ENCODE data around the gene BCAR3. TPM values are rescaled to one million over a fixed set of nuclear protein-coding genes. Genes with fewer than 3 reads are reported as not detected.

BCAR3 gene
- total RNA-seq, 2 experiments from 2014 or later = 0.42 to 0.67 TPM

- H3K4me1 Mint-ChIP-seq = peaks cover 4% of the 10 kb centered on the region
- no peaks in the 10 kb centered on the region for H3K9me3 Mint-ChIP-seq
- POLR2A ChIA-PET = no interaction called here
- no peak overlapping the region for H3K27ac Mint-ChIP-seq
- no peaks in the 10 kb centered on the region for H3K27me3 Mint-ChIP-seq
- CTCF ChIA-PET = interaction anchor here (0.8 to 3.8 kb wide), 6 partner anchors 9 to 316 kb away, joined by 3 to 20 read pairs (median 4); no protein-coding TSS in a partner anchor
- no peak overlapping the region for H3K4me3 Mint-ChIP-seq
- no peak for DNase-seq
- H3K36me3 Mint-ChIP-seq (ENCODE audit: low read depth) = no peaks in the 10 kb centered on the region
These were observed 61.3 kb downstream of the BCAR3 start for GRCh38 chr1:93620172-93620840.

- CTCF ChIA-PET = interaction anchor here (0.8 to 3.8 kb wide), 7 partner anchors 10 to 315 kb away, joined by 3 to 20 read pairs (median 4); no protein-coding TSS in a partner anchor
- DNase-seq = no peak
- Mint-ChIP-seq H3K27ac (no peak overlapping the region), H3K4me3 (no peak overlapping the region), H3K27me3 (no peaks in the 10 kb centered on the region), H3K4me1 (peaks cover 10% of the 10 kb centered on the region), H3K36me3 (ENCODE audit: low read depth) (no peaks in the 10 kb centered on the region), H3K9me3 (no peaks in the 10 kb centered on the region)
- POLR2A ChIA-PET = no interaction called here
These were observed 62.0 kb downstream of the BCAR3 start for GRCh38 chr1:93619507-93620171.

- CTCF ChIA-PET = interaction anchor here (1.4 to 3.8 kb wide), 4 partner anchors 11 to 197 kb away, joined by 4 to 20 read pairs (median 9); no protein-coding TSS in a partner anchor
These were observed 63.8 kb downstream of the BCAR3 start for GRCh38 chr1:93617670-93618499.

GRCh38 chr1:93616996-93617669 lies 64.5 kb downstream of the BCAR3 start:
- POLR2A ChIA-PET = no interaction called here
- no peak overlapping the region for H3K4me3 Mint-ChIP-seq
- H3K9me3 Mint-ChIP-seq = no peaks in the 10 kb centered on the region
- no peaks in the 10 kb centered on the region for H3K27me3 Mint-ChIP-seq
- no peak for DNase-seq
- peaks cover 12% of the 10 kb centered on the region for H3K4me1 Mint-ChIP-seq
- no peaks in the 10 kb centered on the region for H3K36me3 Mint-ChIP-seq (ENCODE audit: low read depth)
- no peak overlapping the region for H3K27ac Mint-ChIP-seq
- CTCF ChIA-PET = interaction anchor here (1.4 to 3.8 kb wide), 2 partner anchors 10 to 12 kb away, joined by 4 to 20 read pairs; no protein-coding TSS in a partner anchor

More at GRCh38 chr1:93617670-93618499, 63.8 kb downstream of the BCAR3 start:
- H3K27ac Mint-ChIP-seq = no peak overlapping the region
- POLR2A ChIA-PET = no interaction called here
- no peaks in the 10 kb centered on the region for H3K36me3 Mint-ChIP-seq (ENCODE audit: low read depth)
- H3K27me3 Mint-ChIP-seq = no peaks in the 10 kb centered on the region
- H3K9me3 Mint-ChIP-seq = no peaks in the 10 kb centered on the region
- no peak for DNase-seq
- peaks cover 12% of the 10 kb centered on the region for H3K4me1 Mint-ChIP-seq
- no peak overlapping the region for H3K4me3 Mint-ChIP-seq

- POLR2A ChIA-PET = no interaction called here
- Mint-ChIP-seq H3K4me3 (no peak overlapping the region), H3K27me3 (no peaks in the 10 kb centered on the region), H3K27ac (no peak overlapping the region), H3K9me3 (no peaks in the 10 kb centered on the region), H3K4me1 (peaks cover 12% of the 10 kb centered on the region), H3K36me3 (ENCODE audit: low read depth) (no peaks in the 10 kb centered on the region)
- CTCF ChIA-PET = interaction anchor here (1.4 kb wide), 2 partner anchors 9 to 227 kb away, joined by 4 read pairs; no protein-coding TSS in a partner anchor
- DNase-seq = no peak
These were observed 65.2 kb downstream of the BCAR3 start for GRCh38 chr1:93616221-93616995.

- H3K4me3 Mint-ChIP-seq = no peak overlapping the region
- no peak for DNase-seq
- peaks cover 12% of the 10 kb centered on the region for H3K4me1 Mint-ChIP-seq
- peak overlapping the region; percentile 48 for H3K27ac Mint-ChIP-seq
- H3K27me3 Mint-ChIP-seq = no peaks in the 10 kb centered on the region
- no peaks in the 10 kb centered on the region for H3K36me3 Mint-ChIP-seq (ENCODE audit: low read depth)
- H3K9me3 Mint-ChIP-seq = no peaks in the 10 kb centered on the region
- ChIA-PET POLR2A (no interaction called here), CTCF (interaction anchor here (0.7 to 1.4 kb wide), 2 partner anchors 228 to 229 kb away, joined by 4 to 7 read pairs; no protein-coding TSS in a partner anchor)
These were observed 66.0 kb downstream of the BCAR3 start for GRCh38 chr1:93615582-93616150.

GRCh38 chr1:93614986-93615581 lies 66.6 kb downstream of the BCAR3 start:
- Mint-ChIP-seq H3K27ac (peak overlapping the region; percentile 48), H3K4me1 (peaks cover 12% of the 10 kb centered on the region), H3K4me3 (no peak overlapping the region), H3K36me3 (ENCODE audit: low read depth) (no peaks in the 10 kb centered on the region), H3K27me3 (no peaks in the 10 kb centered on the region), H3K9me3 (no peaks in the 10 kb centered on the region)
- POLR2A ChIA-PET = no interaction called here
- CTCF ChIA-PET = interaction anchor here (0.7 to 1.4 kb wide), 3 partner anchors 129 to 229 kb away, joined by 3 to 7 read pairs (median 4); no protein-coding TSS in a partner anchor
- DNase-seq = no peak

- DNase-seq = no peak
- H3K9me3 Mint-ChIP-seq = no peaks in the 10 kb centered on the region
- POLR2A ChIA-PET = no interaction called here
- no peak overlapping the region for H3K27ac Mint-ChIP-seq
- CTCF ChIA-PET = interaction anchor here (0.7 to 1.4 kb wide), 3 partner anchors 15 to 229 kb away, joined by 3 to 4 read pairs (median 3); no protein-coding TSS in a partner anchor
- peaks cover 12% of the 10 kb centered on the region for H3K4me1 Mint-ChIP-seq
- no peaks in the 10 kb centered on the region for H3K36me3 Mint-ChIP-seq (ENCODE audit: low read depth)
- no peak overlapping the region for H3K4me3 Mint-ChIP-seq
- H3K27me3 Mint-ChIP-seq = no peaks in the 10 kb centered on the region
These were observed 67.1 kb downstream of the BCAR3 start for GRCh38 chr1:93614541-93614940.

GRCh38 chr1:93613898-93614297 lies 67.7 kb downstream of the BCAR3 start:
- DNase-seq = no peak
- Mint-ChIP-seq H3K4me3 (no peak overlapping the region), H3K9me3 (no peaks in the 10 kb centered on the region), H3K4me1 (peaks cover 15% of the 10 kb centered on the region), H3K27me3 (no peaks in the 10 kb centered on the region), H3K27ac (no peak overlapping the region), H3K36me3 (ENCODE audit: low read depth) (no peaks in the 10 kb centered on the region)
- POLR2A ChIA-PET = no interaction called here
- CTCF ChIA-PET = interaction anchor here (0.7 to 0.8 kb wide), 2 partner anchors 16 to 130 kb away, joined by 3 read pairs; no protein-coding TSS in a partner anchor

- H3K27ac Mint-ChIP-seq = no peak overlapping the region
- H3K4me1 Mint-ChIP-seq = peaks cover 24% of the 10 kb centered on the region
- CTCF ChIA-PET = interaction anchor here (0.9 kb wide), 1 partner anchor 193 kb away, joined by 4 read pairs; no protein-coding TSS in a partner anchor
- POLR2A ChIA-PET = no interaction called here
- H3K9me3 Mint-ChIP-seq = no peaks in the 10 kb centered on the region
- H3K4me3 Mint-ChIP-seq = no peak overlapping the region
- H3K27me3 Mint-ChIP-seq = no peaks in the 10 kb centered on the region
- no peak for DNase-seq
- H3K36me3 Mint-ChIP-seq (ENCODE audit: low read depth) = no peaks in the 10 kb centered on the region
These were observed 69.1 kb downstream of the BCAR3 start for GRCh38 chr1:93612510-93612909.

GRCh38 chr1:93611668-93612067 lies 70.0 kb downstream of the BCAR3 start:
- Mint-ChIP-seq H3K27ac (no peak overlapping the region), H3K9me3 (no peaks in the 10 kb centered on the region)
- POLR2A ChIA-PET = no interaction called here

More at GRCh38 chr1:93611668-93612067, 70.0 kb downstream of the BCAR3 start:
- Mint-ChIP-seq H3K4me3 (no peak overlapping the region), H3K27me3 (no peaks in the 10 kb centered on the region), H3K4me1 (peaks cover 27% of the 10 kb centered on the region), H3K36me3 (ENCODE audit: low read depth) (no peaks in the 10 kb centered on the region)
- DNase-seq = no peak
- CTCF ChIA-PET = interaction anchor here (0.9 kb wide), 1 partner anchor 194 kb away, joined by 4 read pairs; no protein-coding TSS in a partner anchor

All from activated CD4-positive, alpha-beta T cell treated with anti-CD3 and anti-CD28 coated beads, Interleukin-2, amount 10 ng/mL, durations not matched to agents 7 days and 5 days (primary cell).